ENCODE results near the gene RNF213. TPM values are rescaled to one million over a fixed set of nuclear protein-coding genes. Genes with fewer than 3 reads are reported as not detected.

Gene RNF213
- total and polyA plus RNA-seq, 4 donors = 45.1 to 78.3 (median 59.3) TPM

GRCh38 chr17:80248001-80248893 is 12.4 kb upstream of the RNF213 start:
- H3K4me1 ChIP-seq (ENCODE audit: control insufficient read depth, insufficient read depth, low read length) = no peaks in the 10 kb centered on the region
- no peak overlapping the region for H3K4me3 ChIP-seq (ENCODE audit: low read depth, low read length)
- H3K27me3 ChIP-seq (ENCODE audit: control insufficient read depth, insufficient read depth, low read length) = no peaks in the 10 kb centered on the region
- H3K27ac ChIP-seq (ENCODE audit: low read depth, low read length) = no peak overlapping the region
- H3K36me3 ChIP-seq (ENCODE audit: control insufficient read depth, insufficient read depth, low read length) = peaks cover 91% of the 10 kb centered on the region
- H3K9me3 ChIP-seq (ENCODE audit: control insufficient read depth, insufficient read depth, low read length) = no peaks in the 10 kb centered on the region
- DNase-seq (ENCODE audit: low read depth in 4 of 6, low spot score in 6 of 6) = no peak
- WGBS (ENCODE audit: insufficient coverage) = 95% methylated on average over 20 of the region's 23 CpGs

GRCh38 chr17:80248894-80249710 is 11.6 kb upstream of the RNF213 start:
- Histone ChIP-seq H3K27me3 (ENCODE audit: control insufficient read depth, insufficient read depth, low read length) (no peaks in the 10 kb centered on the region), H3K4me3 (ENCODE audit: low read depth, low read length) (no peak overlapping the region), H3K9me3 (ENCODE audit: control insufficient read depth, insufficient read depth, low read length) (no peaks in the 10 kb centered on the region), H3K4me1 (ENCODE audit: control insufficient read depth, insufficient read depth, low read length) (no peaks in the 10 kb centered on the region), H3K36me3 (ENCODE audit: control insufficient read depth, insufficient read depth, low read length) (peaks cover 89% of the 10 kb centered on the region), H3K27ac (ENCODE audit: low read depth, low read length) (no peak overlapping the region)
- no peak for DNase-seq (ENCODE audit: low read depth in 4 of 6, low spot score in 6 of 6)
- 88% methylated on average over 23 of the region's 26 CpGs for whole genome bisulfite sequencing (ENCODE audit: insufficient coverage)

- Histone ChIP-seq H3K4me1 (ENCODE audit: control insufficient read depth, insufficient read depth, low read length) (no peaks in the 10 kb centered on the region), H3K36me3 (ENCODE audit: control insufficient read depth, insufficient read depth, low read length) (peaks cover 68% of the 10 kb centered on the region), H3K27ac (ENCODE audit: low read depth, low read length) (no peak overlapping the region), H3K27me3 (ENCODE audit: control insufficient read depth, insufficient read depth, low read length) (no peaks in the 10 kb centered on the region), H3K9me3 (ENCODE audit: control insufficient read depth, insufficient read depth, low read length) (no peaks in the 10 kb centered on the region), H3K4me3 (ENCODE audit: low read depth, low read length) (no peak overlapping the region)
- DNase-seq (ENCODE audit: low read depth in 4 of 6, low spot score in 6 of 6) = no peak
- WGBS (ENCODE audit: insufficient coverage) = 93% methylated on average over 11 of the region's 11 CpGs
Observed at GRCh38 chr17:80251966-80252365, 8.7 kb upstream of the RNF213 start.

- WGBS (ENCODE audit: insufficient coverage) = 66% methylated on average over 12 of the region's 13 CpGs
- DNase-seq (ENCODE audit: low read depth in 4 of 6, low spot score in 6 of 6) = peak in 1 of 6 donors; percentile 43
- no peaks in the 10 kb centered on the region for H3K4me1 ChIP-seq (ENCODE audit: control insufficient read depth, insufficient read depth, low read length)
- H3K4me3 ChIP-seq (ENCODE audit: low read depth, low read length) = no peak overlapping the region
- H3K9me3 ChIP-seq (ENCODE audit: control insufficient read depth, insufficient read depth, low read length) = no peaks in the 10 kb centered on the region
- peaks cover 61% of the 10 kb centered on the region for H3K36me3 ChIP-seq (ENCODE audit: control insufficient read depth, insufficient read depth, low read length)
- no peak overlapping the region for H3K27ac ChIP-seq (ENCODE audit: low read depth, low read length)
- no peaks in the 10 kb centered on the region for H3K27me3 ChIP-seq (ENCODE audit: control insufficient read depth, insufficient read depth, low read length)
Observed at GRCh38 chr17:80252871-80253270, 7.8 kb upstream of the RNF213 start.

- H3K27ac ChIP-seq (ENCODE audit: low read depth, low read length) = no peak overlapping the region
- H3K36me3 ChIP-seq (ENCODE audit: control insufficient read depth, insufficient read depth, low read length) = peaks cover 51% of the 10 kb centered on the region
- no peak overlapping the region for H3K4me3 ChIP-seq (ENCODE audit: low read depth, low read length)
- no peaks in the 10 kb centered on the region for H3K4me1 ChIP-seq (ENCODE audit: control insufficient read depth, insufficient read depth, low read length)
- DNase-seq (ENCODE audit: low read depth in 4 of 6, low spot score in 6 of 6) = no peak
- H3K9me3 ChIP-seq (ENCODE audit: control insufficient read depth, insufficient read depth, low read length) = no peaks in the 10 kb centered on the region
- 88% methylated on average over 20 of the region's 21 CpGs for WGBS (ENCODE audit: insufficient coverage)
- no peaks in the 10 kb centered on the region for H3K27me3 ChIP-seq (ENCODE audit: control insufficient read depth, insufficient read depth, low read length)
Observed at GRCh38 chr17:80253631-80254395, 6.8 kb upstream of the RNF213 start.

- H3K4me3 ChIP-seq (ENCODE audit: low read depth, low read length) = no peak overlapping the region
- H3K4me1 ChIP-seq (ENCODE audit: control insufficient read depth, insufficient read depth, low read length) = peaks cover 1% of the 10 kb centered on the region
- no peaks in the 10 kb centered on the region for H3K27me3 ChIP-seq (ENCODE audit: control insufficient read depth, insufficient read depth, low read length)
- 86% methylated on average over 10 of the region's 13 CpGs for WGBS (ENCODE audit: insufficient coverage)
- H3K9me3 ChIP-seq (ENCODE audit: control insufficient read depth, insufficient read depth, low read length) = no peaks in the 10 kb centered on the region
- peaks cover 43% of the 10 kb centered on the region for H3K36me3 ChIP-seq (ENCODE audit: control insufficient read depth, insufficient read depth, low read length)
- no peak for DNase-seq (ENCODE audit: low read depth in 4 of 6, low spot score in 6 of 6)
- H3K27ac ChIP-seq (ENCODE audit: low read depth, low read length) = no peak overlapping the region
Observed at GRCh38 chr17:80254396-80255251, 6.0 kb upstream of the RNF213 start.

- Histone ChIP-seq H3K9me3 (ENCODE audit: control insufficient read depth, insufficient read depth, low read length) (no peaks in the 10 kb centered on the region), H3K27ac (ENCODE audit: low read depth, low read length) (no peak overlapping the region), H3K27me3 (ENCODE audit: control insufficient read depth, insufficient read depth, low read length) (no peaks in the 10 kb centered on the region), H3K36me3 (ENCODE audit: control insufficient read depth, insufficient read depth, low read length) (peaks cover 31% of the 10 kb centered on the region), H3K4me3 (ENCODE audit: low read depth, low read length) (no peak overlapping the region), H3K4me1 (ENCODE audit: control insufficient read depth, insufficient read depth, low read length) (peaks cover 5% of the 10 kb centered on the region)
- no peak for DNase-seq (ENCODE audit: low read depth in 4 of 6, low spot score in 6 of 6)
- 100% methylated on average over 3 of the region's 5 CpGs for WGBS (ENCODE audit: insufficient coverage)
Observed at GRCh38 chr17:80256034-80256350, 4.7 kb upstream of the RNF213 start.

GRCh38 chr17:80257716-80258213 is 2.9 kb upstream of the RNF213 start:
- Histone ChIP-seq H3K4me3 (ENCODE audit: low read depth, low read length) (no peak overlapping the region), H3K36me3 (ENCODE audit: control insufficient read depth, insufficient read depth, low read length) (peaks cover 13% of the 10 kb centered on the region), H3K27ac (ENCODE audit: low read depth, low read length) (no peak overlapping the region), H3K4me1 (ENCODE audit: control insufficient read depth, insufficient read depth, low read length) (peaks cover 23% of the 10 kb centered on the region), H3K9me3 (ENCODE audit: control insufficient read depth, insufficient read depth, low read length) (no peaks in the 10 kb centered on the region), H3K27me3 (ENCODE audit: control insufficient read depth, insufficient read depth, low read length) (no peaks in the 10 kb centered on the region)
- WGBS (ENCODE audit: insufficient coverage) = 78% methylated on average over 10 of the region's 14 CpGs
- no peak for DNase-seq (ENCODE audit: low read depth in 4 of 6, low spot score in 6 of 6)

Data from spinal cord (tissue), 10 donors.